Measurements from ENCODE around the gene KANSL3.

DNA sequence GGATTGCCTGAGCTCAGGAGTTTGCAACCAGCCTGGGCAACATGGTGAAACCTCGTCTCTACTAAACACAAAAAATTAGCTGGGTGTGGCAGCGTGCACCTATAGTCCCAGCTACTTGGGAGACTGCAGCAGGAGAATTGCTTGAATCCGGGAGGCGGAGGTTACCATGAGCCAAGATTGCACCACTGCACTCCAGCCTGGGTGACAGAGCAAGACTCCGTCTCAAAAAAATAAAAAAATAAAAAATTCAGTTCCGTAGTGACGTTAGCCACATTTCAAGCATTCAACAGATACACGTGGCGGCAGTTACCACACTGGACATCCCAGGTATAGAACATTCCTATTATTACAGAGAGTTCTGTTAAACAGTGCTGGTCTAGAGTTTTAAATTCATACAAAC lies 4.5 kb downstream of the KANSL3 start:
- TF ChIP-seq, protein P1, sequence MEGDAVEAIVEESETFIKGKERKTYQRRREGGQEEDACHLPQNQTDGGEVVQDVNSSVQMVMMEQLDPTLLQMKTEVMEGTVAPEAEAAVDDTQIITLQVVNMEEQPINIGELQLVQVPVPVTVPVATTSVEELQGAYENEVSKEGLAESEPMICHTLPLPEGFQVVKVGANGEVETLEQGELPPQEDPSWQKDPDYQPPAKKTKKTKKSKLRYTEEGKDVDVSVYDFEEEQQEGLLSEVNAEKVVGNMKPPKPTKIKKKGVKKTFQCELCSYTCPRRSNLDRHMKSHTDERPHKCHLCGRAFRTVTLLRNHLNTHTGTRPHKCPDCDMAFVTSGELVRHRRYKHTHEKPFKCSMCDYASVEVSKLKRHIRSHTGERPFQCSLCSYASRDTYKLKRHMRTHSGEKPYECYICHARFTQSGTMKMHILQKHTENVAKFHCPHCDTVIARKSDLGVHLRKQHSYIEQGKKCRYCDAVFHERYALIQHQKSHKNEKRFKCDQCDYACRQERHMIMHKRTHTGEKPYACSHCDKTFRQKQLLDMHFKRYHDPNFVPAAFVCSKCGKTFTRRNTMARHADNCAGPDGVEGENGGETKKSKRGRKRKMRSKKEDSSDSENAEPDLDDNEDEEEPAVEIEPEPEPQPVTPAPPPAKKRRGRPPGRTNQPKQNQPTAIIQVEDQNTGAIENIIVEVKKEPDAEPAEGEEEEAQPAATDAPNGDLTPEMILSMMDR (IDR thresholded peaks at IDR 0.05) = no peak
- TF ChIP-seq POLR2A (IDR thresholded peaks at IDR 0.05) = no peak
